HG03457 (cell line): ENCODE data around the gene SCARB1.

Experiments
- ATAC-seq: cut with Tn5 transposase; IDR thresholded peaks from one replicate; pipeline ENCODE4 v1.9.1; 2021; ENCODE audit warnings: moderate number of reproducible peaks; ENCODE audit not compliant: unreplicated experiment

Gene SCARB1

GRCh38 chr12:124749725-124750124, 113.9 kb downstream of the SCARB1 start:
- no peak for ATAC-seq

DNA sequence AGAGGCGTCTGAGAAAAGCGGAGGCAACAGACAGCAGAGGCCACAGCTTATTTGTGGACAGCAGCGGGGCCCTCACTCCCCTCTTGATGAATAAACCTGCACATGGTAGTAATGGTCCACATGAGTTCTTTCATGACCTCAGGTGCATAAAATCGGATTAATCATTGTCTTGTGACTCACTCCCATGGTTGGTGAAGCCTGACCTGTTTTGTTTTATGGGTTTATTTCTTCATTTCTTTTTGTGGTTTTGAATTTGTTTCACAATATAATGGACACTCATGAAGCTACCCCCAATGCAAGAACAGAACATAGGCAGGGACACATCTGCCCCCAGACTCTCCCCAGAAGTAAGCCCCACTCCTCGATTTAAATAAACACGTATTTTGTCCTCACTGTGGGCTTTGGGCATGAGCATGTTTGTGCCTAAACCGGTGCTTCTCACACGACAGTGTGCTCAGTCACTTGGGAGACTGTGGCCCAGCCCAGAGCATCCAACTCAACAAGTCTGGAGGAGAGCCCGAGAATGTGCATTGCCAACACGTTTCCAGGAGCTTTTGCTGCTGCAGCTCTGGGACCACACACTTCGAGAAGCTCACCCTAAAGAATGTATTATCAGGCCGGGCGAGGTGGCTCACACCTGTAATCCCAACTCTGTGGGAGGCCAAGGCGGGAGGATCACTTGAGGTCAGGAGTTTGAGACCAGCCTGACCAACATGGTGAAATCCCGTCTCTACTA, 116.1 kb downstream of the SCARB1 start:
- no peak for ATAC-seq

- no peak for ATAC-seq
Observed at GRCh38 chr12:124746649-124747425, 116.8 kb downstream of the SCARB1 start.

DNA sequence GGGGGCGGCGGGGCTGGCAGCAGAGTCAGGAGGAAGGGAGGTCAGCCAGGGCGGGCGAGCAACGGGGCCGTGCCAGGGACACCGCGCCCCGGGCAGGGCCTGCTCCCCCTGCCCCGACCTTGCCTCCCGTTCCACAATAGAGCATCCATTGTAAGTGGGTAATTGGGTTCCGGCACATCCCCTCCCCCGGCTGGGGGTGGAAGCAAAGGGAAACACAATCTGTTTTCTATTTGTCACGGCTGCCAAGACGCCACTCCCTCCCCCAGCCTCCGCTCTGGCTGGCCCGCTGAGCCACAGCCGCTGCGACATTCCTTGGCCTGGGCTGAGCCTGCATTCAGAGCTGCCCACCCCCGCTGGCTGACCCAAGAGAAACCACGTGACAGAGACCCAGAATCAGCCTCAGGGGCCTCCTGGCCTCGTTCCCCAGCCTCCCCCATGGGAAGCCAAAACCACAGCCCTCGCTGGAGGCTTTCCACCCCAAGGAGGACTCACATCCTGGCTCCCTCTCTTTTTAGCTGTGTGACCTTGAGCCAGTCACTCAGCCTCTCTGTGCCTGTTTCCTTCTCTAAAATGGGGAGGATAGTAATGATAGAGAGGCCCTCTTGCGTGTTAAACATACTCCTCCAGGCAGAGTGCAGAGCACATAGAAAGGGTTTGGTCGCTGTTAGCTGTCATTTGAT, 117.6 kb downstream of the SCARB1 start:
- no peak for ATAC-seq

GRCh38 chr12:124745465-124745890, 118.2 kb downstream of the SCARB1 start:
- no peak for ATAC-seq

GRCh38 chr12:124744659-124745464, 118.8 kb downstream of the SCARB1 start:
- ATAC-seq = no peak

- ATAC-seq = no peak
Observed at GRCh38 chr12:124744273-124744640, 119.4 kb downstream of the SCARB1 start.

GRCh38 chr12:124743479-124744272, 120.0 kb downstream of the SCARB1 start:
- no peak for ATAC-seq

DNA sequence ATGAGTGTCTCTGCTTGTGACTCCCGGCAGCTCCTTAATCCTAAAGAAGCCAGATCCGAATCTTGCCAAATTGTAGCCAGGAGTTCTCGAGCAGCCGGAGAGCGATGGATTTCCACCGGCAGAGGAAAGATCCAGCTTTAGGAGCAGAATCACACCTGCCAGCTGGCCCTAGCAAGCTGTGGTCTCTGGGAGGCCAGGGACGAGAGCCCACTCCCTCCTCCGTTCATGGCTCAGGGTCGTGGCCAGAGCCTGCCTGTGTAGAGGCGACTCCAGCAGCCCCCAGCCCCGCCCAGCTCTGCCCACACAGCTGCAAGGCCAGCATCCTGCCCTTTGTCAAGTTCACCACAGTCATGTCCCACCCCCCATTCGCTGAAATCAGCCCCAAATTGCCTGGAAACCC, 121.0 kb downstream of the SCARB1 start:
- no peak for ATAC-seq

- ATAC-seq = no peak
Observed at GRCh38 chr12:124742111-124742510, 121.6 kb downstream of the SCARB1 start.

DNA sequence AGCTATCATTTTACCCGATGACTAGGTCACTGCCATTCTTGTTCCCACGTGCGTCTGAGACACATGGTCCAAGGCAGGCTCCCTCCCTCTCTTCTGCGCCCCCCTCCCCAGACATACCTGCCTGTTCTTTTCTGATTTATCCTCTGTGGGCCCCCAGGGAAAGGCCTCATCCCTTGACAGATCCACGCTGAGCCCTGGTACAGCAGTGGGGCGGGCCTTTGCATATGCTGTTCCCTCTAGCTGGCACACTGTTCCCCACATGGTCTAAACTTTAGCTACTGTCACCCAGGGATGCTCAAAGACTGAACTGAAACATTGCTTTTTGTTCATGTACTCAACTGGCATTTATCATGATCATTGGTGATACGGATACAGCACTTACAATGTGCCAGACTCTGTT, 122.5 kb downstream of the SCARB1 start:
- no peak for ATAC-seq

- no peak for ATAC-seq
Observed at GRCh38 chr12:124740691-124741137, 123.0 kb downstream of the SCARB1 start.

DNA sequence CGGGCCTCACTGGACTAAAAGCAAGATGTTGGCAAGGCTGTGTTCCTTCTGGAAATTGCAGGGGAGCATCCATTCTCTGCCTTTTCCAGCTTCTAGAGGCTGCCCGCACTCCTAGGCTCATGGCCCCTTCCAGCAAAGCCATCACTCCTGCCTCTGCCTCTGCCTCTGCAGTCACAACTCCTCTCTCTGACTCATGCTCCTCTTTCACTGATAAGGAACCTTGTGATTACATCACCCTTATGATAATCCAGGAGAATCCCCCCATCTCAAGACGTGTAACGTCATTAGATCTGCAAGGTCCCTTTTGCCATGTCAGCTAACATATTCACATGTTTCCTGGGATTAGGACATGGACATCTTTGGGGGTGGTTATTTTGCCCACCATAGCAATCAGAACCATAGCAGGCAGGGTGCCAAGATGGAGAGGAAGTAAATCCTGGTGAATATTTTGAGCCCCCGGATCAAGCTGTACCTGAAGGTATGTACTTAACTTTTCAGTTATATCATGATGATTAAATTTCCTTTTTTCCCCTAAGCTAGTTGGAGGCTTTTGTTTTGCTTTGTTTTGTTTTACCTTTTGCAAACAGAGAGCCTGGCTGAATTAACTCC, 123.6 kb downstream of the SCARB1 start:
- no peak for ATAC-seq

DNA sequence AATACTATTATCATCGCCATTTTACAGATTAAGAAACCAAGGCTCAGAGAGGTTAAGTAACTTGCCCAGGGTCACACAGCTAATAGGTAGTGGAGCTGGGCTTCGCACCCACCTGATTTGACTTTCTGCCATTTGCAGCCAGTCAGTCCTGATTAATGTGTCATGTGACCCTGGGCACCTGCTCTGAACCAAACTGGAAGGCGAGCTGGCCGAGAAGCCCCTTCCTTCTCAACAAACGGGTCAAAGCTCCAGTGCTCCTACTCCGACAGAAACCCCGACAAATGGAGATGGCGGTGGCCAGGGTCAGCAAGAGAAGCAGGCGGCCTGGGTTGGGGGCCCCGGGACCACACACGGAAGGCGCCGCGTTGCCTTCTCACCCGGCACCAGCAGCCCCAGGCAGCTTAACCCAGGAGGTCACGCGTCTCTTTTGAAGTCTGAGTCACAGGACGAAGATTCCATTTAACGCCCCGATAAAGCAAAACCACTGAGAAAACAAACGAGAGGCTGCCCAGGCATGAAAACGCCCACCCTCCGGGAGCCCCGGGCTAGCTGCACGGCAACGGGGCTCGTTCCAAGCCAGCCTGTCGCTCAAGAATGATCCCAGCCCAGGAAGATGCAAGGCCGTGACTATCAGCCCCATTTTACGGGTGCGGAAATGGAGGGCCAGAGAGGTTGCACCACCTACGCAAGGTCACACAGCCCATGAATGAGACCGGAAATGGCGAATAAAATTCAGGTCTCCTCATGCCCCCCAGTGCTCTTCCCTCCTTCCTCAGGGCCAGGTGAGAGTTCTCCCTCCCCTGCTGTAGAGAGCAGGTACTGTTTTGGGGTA, 124.8 kb downstream of the SCARB1 start:
- no peak for ATAC-seq

DNA sequence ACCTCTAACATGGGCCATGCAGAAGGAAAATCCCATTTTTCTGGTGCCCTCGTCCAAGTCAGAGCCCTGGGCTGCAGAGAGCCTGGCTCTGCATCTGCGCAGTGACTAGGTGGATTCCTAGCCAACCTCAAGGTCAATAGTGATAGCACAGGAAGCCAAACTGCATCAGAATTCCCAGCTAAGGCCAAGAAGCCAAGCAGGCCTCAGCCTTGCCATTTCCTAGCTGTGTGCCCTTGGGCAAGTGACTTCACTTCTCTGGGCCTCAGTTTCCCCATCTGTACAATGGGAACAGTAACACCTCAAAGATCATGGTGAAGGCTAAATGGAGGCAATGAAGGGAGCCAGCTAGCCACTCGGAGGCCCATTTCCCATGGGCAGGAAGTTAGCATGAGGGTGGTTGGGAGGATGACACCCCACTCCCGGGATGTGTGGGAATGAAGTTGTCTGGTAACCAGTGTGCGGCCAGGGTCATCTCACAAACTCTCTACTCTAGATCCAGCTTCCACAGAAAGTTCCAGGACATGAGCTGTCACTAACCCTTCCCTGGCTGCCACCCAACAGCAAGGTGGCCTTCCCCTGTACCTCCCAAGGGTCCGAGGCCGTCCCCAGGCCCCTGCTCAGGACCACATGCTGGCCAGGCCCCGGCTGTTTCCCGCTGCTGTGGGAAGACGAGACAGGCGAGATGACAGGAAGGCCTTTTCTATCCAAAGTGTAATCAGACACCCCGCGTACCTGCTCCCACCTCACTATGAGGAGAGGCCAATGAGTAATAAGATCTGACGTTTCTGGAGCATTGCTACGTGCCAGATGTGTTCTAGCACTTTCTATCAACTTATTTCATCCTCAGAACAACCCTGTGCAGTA, 125.7 kb downstream of the SCARB1 start:
- no peak for ATAC-seq

- no peak for ATAC-seq
Observed at GRCh38 chr12:124737040-124737419, 126.6 kb downstream of the SCARB1 start.

GRCh38 chr12:124736115-124737039, 127.3 kb downstream of the SCARB1 start:
- no peak for ATAC-seq
